Body of pancreas (tissue), 4 donors: ENCODE results near the gene CLN5. TPM values are rescaled to one million over a fixed set of nuclear protein-coding genes. Genes with fewer than 3 reads are reported as not detected.

Experiments
- ATAC-seq: fragments of 150-250 bp; one replicate; pipeline ENCODE4 v1.9.1; 2016
- DNase-seq, 4 donors: peaks; one replicate each; pipeline ENCODE4 v3.0.0-alpha.2; 2019
- H3K27ac ChIP-seq, 4 donors: fragments of 200-600 bp; sonication (generic); 1 replicate in 3 of 4; 2 replicates in 1 of 4; pipeline versions ENCODE4 v1.5.1 to v1.6.1; 2016 to 2019; ENCODE audit warnings: mild to moderate bottlenecking in 1 of 4, mixed read lengths in 1 of 4, moderate library complexity in 1 of 4
- H3K27me3 ChIP-seq, 2 donors: fragments of 200-600 bp; sonication (generic); one replicate each; pipeline ENCODE4 v1.6.0; 2016; ENCODE audit warnings: mild to moderate bottlenecking in 1 of 2
- H3K36me3 ChIP-seq, 2 donors: fragments of 200-600 bp; sonication (generic); replicated peaks in 1 of 2; 2 replicates each; pipeline ENCODE4 v1.5.1; 2016; ENCODE audit warnings: low read depth in 2 of 2; ENCODE audit not compliant: insufficient read depth in 1 of 2
- H3K4me1 ChIP-seq: fragments of 200-600 bp; sonication (generic); one replicate; pipeline ENCODE4 v1.6.0; 2016
- H3K4me3 ChIP-seq, 2 donors: fragments of 200-600 bp; sonication (generic); 1 replicate in 1 of 2; 2 replicates in 1 of 2; pipeline ENCODE4 v1.5.1; 2016 to 2019
- H3K9me3 ChIP-seq, 3 donors: fragments of 200-600 bp; sonication (generic); 1 replicate in 2 of 3; 2 replicates in 1 of 3; pipeline ENCODE4 v1.5.1; 2016
- CTCF ChIP-seq, 7 experiments: fragments of 450-650 bp in 4 of 7; fragments of 200-600 bp in 3 of 7; sonication (generic) in 3 of 7; IDR thresholded peaks; one replicate each; pipeline ENCODE4 v1.5.1; 2016 to 2019; ENCODE audit warnings: antibody characterized with exemption in 7 of 7
- POLR2A ChIP-seq, 3 donors: fragments of 450-650 bp; IDR thresholded peaks; one replicate each; pipeline ENCODE4 v1.6.1; 2016; ENCODE audit warnings: antibody characterized with exemption in 3 of 3, mild to moderate bottlenecking in 2 of 3
- WGBS, 2 donors: methylation state at CpG; one replicate each; pipeline ENCODE4 v1.1.5; 2017; 5-methylcytosine and 5-hydroxymethylcytosine counted together
- intact Hi-C: fragments of 100-400 bp; cut with DNase I; formaldehyde crosslinking; loops from one replicate; pipeline ENCODE4 v1.15.1; 2023
- total RNA-seq, 2 donors: library from RNA; depleted of rRNA; stranded (reverse); fragments of >200 nt; gene quantifications; one replicate each; pipeline ENCODE4 v1.1.0, GENCODE V29; 2016

The CLN5 gene
- total RNA-seq, 2 donors from 2014 or later, result 18.1 to 29.8 TPM

GRCh38 chr13:76969488-76970365, 22.2 kb upstream of the CLN5 start:
- TF ChIP-seq CTCF (IDR thresholded peaks at IDR 0.05), result no peak
- TF ChIP-seq POLR2A (IDR thresholded peaks at IDR 0.05), result no peak
- Histone ChIP-seq H3K4me3 (no peak overlapping the region), H3K27me3 (no peaks in the 10 kb centered on the region), H3K9me3 (no peaks in the 10 kb centered on the region), H3K36me3 (no peaks in the 10 kb centered on the region), H3K4me1 (no peaks in the 10 kb centered on the region), H3K27ac (no peak overlapping the region)
- ATAC-seq (no peak), DNase-seq (no peak)
- intact Hi-C loops, result no loop called here
- WGBS, 2 donors, result 77 to 84% methylated on average over 5 of the region's 5 CpGs

- intact Hi-C loops, result no loop called here
- DNase-seq (no peak), ATAC-seq (no peak)
- H3K27ac ChIP-seq, result no peak overlapping the region
- H3K4me1 ChIP-seq, result no peaks in the 10 kb centered on the region
- H3K4me3 ChIP-seq, result no peak overlapping the region
- WGBS, 2 donors, result 44 to 62% methylated on average over 3 of the region's 3 CpGs
- no peaks in the 10 kb centered on the region for H3K9me3 ChIP-seq
- TF ChIP-seq POLR2A (IDR thresholded peaks at IDR 0.05), result no peak
- TF ChIP-seq CTCF (IDR thresholded peaks at IDR 0.05), result no peak
- H3K36me3 ChIP-seq, result no peaks in the 10 kb centered on the region
- H3K27me3 ChIP-seq, result no peaks in the 10 kb centered on the region
Observed at GRCh38 chr13:76971215-76971614, 20.7 kb upstream of the CLN5 start.

- DNase-seq, result no peak
- 39 to 52% methylated on average over 19 of the region's 19 CpGs for WGBS, 2 donors
- ATAC-seq, result no peak
- Histone ChIP-seq H3K9me3 (no peaks in the 10 kb centered on the region), H3K36me3 (no peaks in the 10 kb centered on the region), H3K27ac (no peak overlapping the region), H3K4me3 (no peak overlapping the region), H3K27me3 (no peaks in the 10 kb centered on the region), H3K4me1 (no peaks in the 10 kb centered on the region)
- TF ChIP-seq POLR2A (IDR thresholded peaks at IDR 0.05) (no peak), CTCF (IDR thresholded peaks at IDR 0.05) (no peak)
- intact Hi-C loops, result no loop called here
Observed at GRCh38 chr13:76971851-76972829, 19.7 kb upstream of the CLN5 start.

GRCh38 chr13:76973920-76974617, 17.8 kb upstream of the CLN5 start:
- no peak overlapping the region for H3K27ac ChIP-seq
- no peaks in the 10 kb centered on the region for H3K36me3 ChIP-seq
- DNase-seq (no peak), ATAC-seq (no peak)
- no peaks in the 10 kb centered on the region for H3K9me3 ChIP-seq
- WGBS, 2 donors, result 87 to 89% methylated on average over 6 of the region's 6 CpGs
- no peak overlapping the region for H3K4me3 ChIP-seq
- no peaks in the 10 kb centered on the region for H3K27me3 ChIP-seq
- TF ChIP-seq POLR2A (IDR thresholded peaks at IDR 0.05), result no peak
- intact Hi-C loops, result no loop called here
- no peaks in the 10 kb centered on the region for H3K4me1 ChIP-seq

GRCh38 chr13:76974618-76974975, 17.3 kb upstream of the CLN5 start:
- ATAC-seq, result no peak
- WGBS, 2 donors, result 65 to 83% methylated on average over 3 of the region's 3 CpGs

More at GRCh38 chr13:76974618-76974975, 17.3 kb upstream of the CLN5 start:
- H3K9me3 ChIP-seq, result no peaks in the 10 kb centered on the region
- H3K27ac ChIP-seq, result no peak overlapping the region
- no peak overlapping the region for H3K4me3 ChIP-seq
- H3K36me3 ChIP-seq, result no peaks in the 10 kb centered on the region
- H3K4me1 ChIP-seq, result no peaks in the 10 kb centered on the region
- TF ChIP-seq CTCF (IDR thresholded peaks at IDR 0.05), result no peak
- TF ChIP-seq POLR2A (IDR thresholded peaks at IDR 0.05), result no peak
- no peak for DNase-seq
- intact Hi-C loops, result no loop called here
- no peaks in the 10 kb centered on the region for H3K27me3 ChIP-seq
